ENCODE data around the gene POU6F2. TPM values are rescaled to one million over a fixed set of nuclear protein-coding genes. Genes with fewer than 3 reads are reported as not detected.

Gene POU6F2
- total RNA-seq, 1 donor from 2014 or later = 0.78 TPM

GRCh38 chr7:38950309-38950708 is 27.4 kb upstream of the POU6F2 start:
- intact Hi-C loops (cut with DNase I) = no loop called here
- no peak for DNase-seq

GRCh38 chr7:38951213-38951612 is 26.5 kb upstream of the POU6F2 start:
- intact Hi-C loops (cut with DNase I) = no loop called here
- H3K4me3 ChIP-seq = no peak overlapping the region
- no peak for DNase-seq

More at GRCh38 chr7:38950309-38950708, 27.4 kb upstream of the POU6F2 start:
- no peak for TF ChIP-seq CTCF (IDR thresholded peaks at IDR 0.05)
- no peak for ATAC-seq
- Histone ChIP-seq H3K27me3 (no peaks in the 10 kb centered on the region), H3K36me3 (no peaks in the 10 kb centered on the region), H3K4me3 (no peak overlapping the region), H3K4me1 (no peaks in the 10 kb centered on the region), H3K27ac (no peak overlapping the region), H3K9me3 (no peaks in the 10 kb centered on the region)

GRCh38 chr7:38953227-38953626 is 24.5 kb upstream of the POU6F2 start:
- TF ChIP-seq CTCF (IDR thresholded peaks at IDR 0.05) = no peak
- no peak overlapping the region for H3K27ac ChIP-seq
- no peaks in the 10 kb centered on the region for H3K9me3 ChIP-seq
- DNase-seq (no peak), ATAC-seq (no peak)
- no peaks in the 10 kb centered on the region for H3K27me3 ChIP-seq
- no peaks in the 10 kb centered on the region for H3K36me3 ChIP-seq
- no peaks in the 10 kb centered on the region for H3K4me1 ChIP-seq
- intact Hi-C loops (cut with DNase I) = no loop called here
- H3K4me3 ChIP-seq = no peak overlapping the region

More at GRCh38 chr7:38951213-38951612, 26.5 kb upstream of the POU6F2 start:
- Histone ChIP-seq H3K9me3 (no peaks in the 10 kb centered on the region), H3K27ac (no peak overlapping the region), H3K27me3 (no peaks in the 10 kb centered on the region), H3K4me1 (no peaks in the 10 kb centered on the region), H3K36me3 (no peaks in the 10 kb centered on the region)
- TF ChIP-seq CTCF (IDR thresholded peaks at IDR 0.05) = no peak
- ATAC-seq = peak; percentile 72

GRCh38 chr7:38953971-38954370 is 23.7 kb upstream of the POU6F2 start:
- ATAC-seq = no peak
- Histone ChIP-seq H3K27ac (no peak overlapping the region), H3K4me1 (no peaks in the 10 kb centered on the region), H3K27me3 (no peaks in the 10 kb centered on the region), H3K36me3 (no peaks in the 10 kb centered on the region), H3K9me3 (no peaks in the 10 kb centered on the region), H3K4me3 (no peak overlapping the region)
- TF ChIP-seq CTCF (IDR thresholded peaks at IDR 0.05) = no peak
- intact Hi-C loops (cut with DNase I) = no loop called here
- DNase-seq = no peak

GRCh38 chr7:38955892-38956291 is 21.8 kb upstream of the POU6F2 start:
- no peak for ATAC-seq
- no peaks in the 10 kb centered on the region for H3K9me3 ChIP-seq
- no peak for TF ChIP-seq CTCF (IDR thresholded peaks at IDR 0.05)
- no peaks in the 10 kb centered on the region for H3K36me3 ChIP-seq
- H3K4me1 ChIP-seq = no peaks in the 10 kb centered on the region
- no peak overlapping the region for H3K27ac ChIP-seq
- DNase-seq = no peak
- no peaks in the 10 kb centered on the region for H3K27me3 ChIP-seq
- intact Hi-C loops (cut with DNase I) = no loop called here
- H3K4me3 ChIP-seq = no peak overlapping the region

- H3K4me3 ChIP-seq = no peak overlapping the region
Observed at GRCh38 chr7:38962028-38962427, 15.7 kb upstream of the POU6F2 start.

More at GRCh38 chr7:38962028-38962427, 15.7 kb upstream of the POU6F2 start:
- no peak for TF ChIP-seq CTCF (IDR thresholded peaks at IDR 0.05)
- Histone ChIP-seq H3K9me3 (no peaks in the 10 kb centered on the region), H3K27ac (no peak overlapping the region), H3K4me1 (no peaks in the 10 kb centered on the region), H3K36me3 (no peaks in the 10 kb centered on the region), H3K27me3 (no peaks in the 10 kb centered on the region)
- no peak for ATAC-seq
- intact Hi-C loops (cut with DNase I) = no loop called here
- DNase-seq = no peak

All from upper lobe of right lung (tissue), 1 donor.